Cardiac fibroblast (primary cell): ENCODE measurements around the gene VN1R5.

Experiments
- DNase-seq, 2 donors: peaks; one replicate each; pipeline versions ENCODE4 v3.0.0 to v3.0.0-alpha.2; 2010; ENCODE audit warnings: low read depth in 2 of 2
- H3K4me3 ChIP-seq, 2 donors: replicated peaks in 1 of 2; 1 replicate in 1 of 2; 2 replicates in 1 of 2; pipeline ENCODE4 v1.5.1; 2011; ENCODE audit warnings: low read depth in 2 of 2, low read length in 2 of 2, mild to moderate bottlenecking in 2 of 2, moderate library complexity in 1 of 2
- TF ChIP-seq, protein P1 (sequence below): IDR thresholded peaks from one replicate; pipeline ENCODE4 v1.5.1; 2011; ENCODE audit warnings: low read depth, mild to moderate bottlenecking, low read length, inconsistent platforms

VN1R5 gene

DNA sequence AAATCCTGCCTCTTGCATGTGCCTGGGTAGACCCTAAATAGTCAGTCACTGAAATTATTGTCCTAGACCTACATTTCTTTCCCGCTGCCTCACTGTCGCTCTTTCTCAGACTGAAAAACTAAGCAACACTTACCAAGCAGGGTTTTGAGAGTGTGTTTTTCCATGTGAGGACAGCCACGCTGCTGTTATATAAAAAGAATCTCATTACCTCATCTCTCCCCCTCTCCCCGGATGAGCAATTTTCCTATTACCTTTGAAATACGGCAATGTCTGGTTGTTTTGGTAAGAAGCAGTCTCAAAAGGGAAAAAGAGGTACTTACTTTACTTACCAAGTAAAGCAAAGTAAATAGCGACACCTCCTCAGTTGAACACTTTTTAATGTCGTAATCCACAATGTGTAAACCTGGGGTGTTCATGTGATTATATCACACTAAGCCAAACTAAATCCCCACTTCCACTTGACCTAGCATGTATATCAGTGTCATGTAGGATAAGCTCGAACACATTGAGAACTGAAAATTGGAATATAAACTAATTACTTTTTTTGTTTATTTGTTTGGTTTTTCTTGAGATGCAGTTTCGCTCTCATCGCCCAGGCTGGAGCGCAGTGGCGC lies 12.2 kb upstream of the VN1R5 start:
- TF ChIP-seq, protein P1, sequence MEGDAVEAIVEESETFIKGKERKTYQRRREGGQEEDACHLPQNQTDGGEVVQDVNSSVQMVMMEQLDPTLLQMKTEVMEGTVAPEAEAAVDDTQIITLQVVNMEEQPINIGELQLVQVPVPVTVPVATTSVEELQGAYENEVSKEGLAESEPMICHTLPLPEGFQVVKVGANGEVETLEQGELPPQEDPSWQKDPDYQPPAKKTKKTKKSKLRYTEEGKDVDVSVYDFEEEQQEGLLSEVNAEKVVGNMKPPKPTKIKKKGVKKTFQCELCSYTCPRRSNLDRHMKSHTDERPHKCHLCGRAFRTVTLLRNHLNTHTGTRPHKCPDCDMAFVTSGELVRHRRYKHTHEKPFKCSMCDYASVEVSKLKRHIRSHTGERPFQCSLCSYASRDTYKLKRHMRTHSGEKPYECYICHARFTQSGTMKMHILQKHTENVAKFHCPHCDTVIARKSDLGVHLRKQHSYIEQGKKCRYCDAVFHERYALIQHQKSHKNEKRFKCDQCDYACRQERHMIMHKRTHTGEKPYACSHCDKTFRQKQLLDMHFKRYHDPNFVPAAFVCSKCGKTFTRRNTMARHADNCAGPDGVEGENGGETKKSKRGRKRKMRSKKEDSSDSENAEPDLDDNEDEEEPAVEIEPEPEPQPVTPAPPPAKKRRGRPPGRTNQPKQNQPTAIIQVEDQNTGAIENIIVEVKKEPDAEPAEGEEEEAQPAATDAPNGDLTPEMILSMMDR = no peak
- no peak overlapping the region for H3K4me3 ChIP-seq
- no peak for DNase-seq

DNA sequence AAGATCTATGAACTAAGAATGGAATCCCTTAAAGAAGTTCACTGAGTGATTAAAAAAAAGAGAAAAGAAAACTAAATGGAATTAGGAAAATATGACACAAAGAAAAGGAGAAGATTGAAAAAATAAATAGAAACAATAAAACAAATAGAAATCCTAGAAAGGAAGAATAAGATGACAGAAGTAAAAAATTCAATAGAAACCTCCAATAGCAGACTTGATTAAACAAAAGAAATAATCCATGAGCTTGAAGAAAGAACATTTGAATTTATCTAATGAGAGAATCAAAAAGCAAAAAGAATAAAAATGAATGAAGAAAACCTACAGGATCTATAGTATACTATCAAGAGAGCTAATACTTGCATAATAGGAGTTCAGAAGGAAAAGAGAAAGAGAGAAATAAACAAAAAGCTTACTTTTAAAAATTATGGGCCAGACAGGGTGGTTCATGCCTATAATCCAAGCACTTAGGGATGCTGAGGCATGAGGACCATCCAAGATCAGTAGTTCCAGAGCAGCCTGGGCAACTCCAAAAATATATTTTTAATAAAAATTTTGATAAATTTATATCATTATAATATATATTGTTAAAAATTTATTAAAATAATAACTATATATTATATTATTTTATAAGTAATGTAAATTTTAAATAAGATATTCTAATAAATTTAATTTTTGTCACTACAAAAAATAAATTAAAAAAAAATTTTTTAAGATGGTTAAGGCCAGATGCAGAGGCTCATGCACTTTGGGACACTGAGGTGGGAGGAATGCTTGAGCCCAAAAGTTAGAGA lies 9.4 kb upstream of the VN1R5 start:
- no peak overlapping the region for H3K4me3 ChIP-seq
- no peak for DNase-seq
- TF ChIP-seq, protein P1 = no peak

DNA sequence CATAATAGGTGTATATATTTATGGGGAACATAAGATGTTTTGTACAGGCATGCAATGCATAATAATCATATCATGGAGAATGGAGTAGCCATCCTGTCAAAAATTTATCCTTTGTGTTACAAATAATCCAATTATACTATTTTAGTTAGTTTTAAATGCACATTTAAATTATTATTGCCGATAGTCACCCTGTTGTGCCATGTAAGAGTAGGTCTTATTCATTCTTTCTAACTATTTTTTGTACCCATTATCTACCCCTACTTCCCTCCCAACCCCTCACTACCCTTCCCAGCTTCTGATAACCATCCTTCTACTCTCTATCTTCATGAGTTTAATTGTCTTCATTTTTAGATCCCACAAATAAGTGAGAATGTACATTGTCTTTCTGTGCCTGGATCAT lies 8.3 kb upstream of the VN1R5 start:
- no peak overlapping the region for H3K4me3 ChIP-seq

DNA sequence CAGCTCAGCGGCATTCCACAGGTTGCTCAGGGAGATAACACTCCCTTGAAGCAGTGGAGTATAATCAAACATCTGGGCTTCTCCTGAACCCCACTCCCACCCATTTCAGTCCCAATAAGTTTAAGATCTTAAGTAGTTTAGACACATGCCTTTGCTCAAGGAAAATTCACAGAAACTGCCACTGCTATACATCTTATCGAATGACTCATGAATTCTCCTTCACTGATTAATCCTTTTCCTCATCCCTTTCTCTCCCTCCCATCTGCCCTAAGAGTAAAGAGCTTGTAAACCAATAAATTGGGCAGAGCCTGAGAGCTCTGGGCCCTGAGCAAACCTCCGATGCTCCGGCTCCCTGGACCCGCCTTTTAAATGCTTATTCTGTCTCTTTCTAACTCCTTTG lies 10.2 kb downstream of the VN1R5 start:
- H3K4me3 ChIP-seq = no peak overlapping the region
- TF ChIP-seq, protein P1 = no peak
- peak in 1 of 2 donors; percentile 27 for DNase-seq

More for the DNA sequence above, 8.3 kb upstream of the VN1R5 start:
- DNase-seq = no peak
- TF ChIP-seq, protein P1 = no peak

DNA sequence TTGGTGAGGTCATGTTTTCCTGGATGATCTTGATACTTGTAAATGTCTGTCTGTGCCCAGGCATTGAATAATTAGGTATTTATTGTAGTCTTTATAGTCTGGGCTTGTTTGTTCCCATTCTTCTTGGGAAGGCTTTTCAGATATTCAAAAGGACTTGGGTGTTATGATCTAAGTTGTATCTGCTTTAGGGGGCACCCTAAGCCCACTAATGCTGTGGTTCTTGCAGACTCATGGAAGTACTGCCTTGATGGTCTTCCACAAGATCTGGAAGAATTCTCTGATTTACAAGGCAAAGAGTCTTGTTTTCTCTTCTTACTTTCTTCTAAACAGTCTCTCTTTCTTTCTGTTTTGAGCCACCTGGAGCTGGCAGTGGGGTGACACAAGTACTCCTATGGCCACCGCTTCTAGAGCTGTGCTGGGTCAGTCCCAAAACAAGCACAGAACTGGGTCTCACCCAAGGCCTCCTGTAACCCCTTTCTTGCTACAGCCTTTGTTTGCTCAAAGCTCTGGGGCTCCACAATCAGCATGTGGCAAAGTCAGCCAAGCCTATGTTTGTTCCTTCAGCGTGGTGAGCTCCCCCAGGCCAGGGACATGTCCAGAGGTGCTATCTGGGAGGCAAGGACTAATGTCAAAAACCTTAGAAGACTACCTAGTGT lies 12.6 kb downstream of the VN1R5 start:
- DNase-seq = peak; percentile 28 to 29
- TF ChIP-seq, protein P1 = no peak
- H3K4me3 ChIP-seq = no peak overlapping the region

DNA sequence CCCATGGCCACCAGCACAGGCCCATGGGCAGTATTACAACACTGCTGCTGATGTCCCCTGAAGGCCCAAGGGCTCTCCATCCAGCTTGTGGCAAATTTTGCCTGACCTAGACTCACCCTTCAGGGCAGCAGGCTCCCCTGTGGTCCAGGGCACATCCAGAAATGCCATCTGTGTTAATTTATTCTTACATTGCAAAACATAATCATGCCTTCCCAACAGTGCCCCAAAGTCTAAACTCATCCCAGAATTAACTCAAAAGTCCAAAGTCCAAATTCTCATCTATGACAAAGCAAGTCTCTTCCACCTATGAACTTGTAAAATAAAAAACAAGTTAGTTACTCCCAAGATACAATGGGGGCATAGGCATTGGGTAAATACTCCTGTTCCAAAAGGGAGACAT lies 13.3 kb downstream of the VN1R5 start:
- TF ChIP-seq, protein P1 = no peak
- H3K4me3 ChIP-seq = no peak overlapping the region
- DNase-seq = no peak
